Stimulated activated naive B cell treated with anti-CD40 and anti-IgM and Interleukin-4, amounts not matched to agents 10 μg/mL and 1 μg/mL and 100 μg/mL, for 72 hours (primary cell): ENCODE results near the gene NRXN3.

Experiments
- ATAC-seq, 2 donors: fragments of 150-1000 bp; cut with Tn5 transposase; replicated peaks; 2 replicates each; pipeline ENCODE4 v1.10.0; 2021; ENCODE audit warnings: moderate library complexity in 1 of 2
- DNase-seq: peaks from one replicate; pipeline ENCODE4 v3.0.0; 2021
- H3K27ac Mint-ChIP-seq: one replicate; pipeline ENCODE4 v1.8.0; 2022; ENCODE audit warnings: mild to moderate bottlenecking, mixed read lengths
- H3K27me3 Mint-ChIP-seq, 2 donors: one replicate each; pipeline ENCODE4 v1.8.0; 2022; ENCODE audit warnings: mixed read lengths in 2 of 2
- H3K36me3 Mint-ChIP-seq, 2 donors: one replicate each; pipeline ENCODE4 v1.8.0; 2022; ENCODE audit warnings: mixed read lengths in 2 of 2, mild to moderate bottlenecking in 1 of 2
- H3K4me1 Mint-ChIP-seq, 2 donors: one replicate each; pipeline ENCODE4 v1.8.0; 2022; ENCODE audit warnings: mixed read lengths in 2 of 2, mild to moderate bottlenecking in 1 of 2
- H3K4me3 Mint-ChIP-seq, 2 donors: one replicate each; pipeline ENCODE4 v1.8.0; 2022; ENCODE audit warnings: mild to moderate bottlenecking in 2 of 2, mixed read lengths in 2 of 2, moderate library complexity in 1 of 2
- H3K9me3 Mint-ChIP-seq, 2 donors: one replicate each; pipeline ENCODE4 v1.8.0; 2022; ENCODE audit warnings: mixed read lengths in 2 of 2, mild to moderate bottlenecking in 1 of 2

The NRXN3 gene

DNA sequence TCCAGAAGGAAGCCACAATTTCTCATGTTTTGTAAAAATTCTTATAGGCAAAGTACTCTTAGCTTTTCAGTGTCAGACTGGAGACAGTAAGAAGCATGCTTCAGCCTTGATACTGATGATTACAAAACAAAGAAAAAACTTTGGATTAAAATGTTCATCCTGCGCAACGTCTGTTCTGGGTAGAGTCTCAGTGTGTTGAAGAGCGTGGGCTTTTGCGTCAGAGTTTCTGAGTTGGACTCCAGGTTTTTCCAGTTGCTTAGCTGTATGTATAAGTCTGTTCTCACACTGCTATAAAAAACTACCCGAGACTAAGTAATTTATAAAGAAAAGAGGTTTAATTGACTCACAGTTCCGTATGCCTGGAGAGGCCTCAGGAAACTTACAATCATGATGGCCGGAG, 1533.0 kb downstream of the NRXN3 start:
- Mint-ChIP-seq H3K36me3 (no peaks in the 10 kb centered on the region), H3K27ac (no peak overlapping the region), H3K27me3 (no peaks in the 10 kb centered on the region), H3K4me1 (no peaks in the 10 kb centered on the region), H3K4me3 (no peak overlapping the region), H3K9me3 (peaks cover 0 to 4% of the 10 kb centered on the region in 2 donors)
- DNase-seq = no peak
- no peak for ATAC-seq

DNA sequence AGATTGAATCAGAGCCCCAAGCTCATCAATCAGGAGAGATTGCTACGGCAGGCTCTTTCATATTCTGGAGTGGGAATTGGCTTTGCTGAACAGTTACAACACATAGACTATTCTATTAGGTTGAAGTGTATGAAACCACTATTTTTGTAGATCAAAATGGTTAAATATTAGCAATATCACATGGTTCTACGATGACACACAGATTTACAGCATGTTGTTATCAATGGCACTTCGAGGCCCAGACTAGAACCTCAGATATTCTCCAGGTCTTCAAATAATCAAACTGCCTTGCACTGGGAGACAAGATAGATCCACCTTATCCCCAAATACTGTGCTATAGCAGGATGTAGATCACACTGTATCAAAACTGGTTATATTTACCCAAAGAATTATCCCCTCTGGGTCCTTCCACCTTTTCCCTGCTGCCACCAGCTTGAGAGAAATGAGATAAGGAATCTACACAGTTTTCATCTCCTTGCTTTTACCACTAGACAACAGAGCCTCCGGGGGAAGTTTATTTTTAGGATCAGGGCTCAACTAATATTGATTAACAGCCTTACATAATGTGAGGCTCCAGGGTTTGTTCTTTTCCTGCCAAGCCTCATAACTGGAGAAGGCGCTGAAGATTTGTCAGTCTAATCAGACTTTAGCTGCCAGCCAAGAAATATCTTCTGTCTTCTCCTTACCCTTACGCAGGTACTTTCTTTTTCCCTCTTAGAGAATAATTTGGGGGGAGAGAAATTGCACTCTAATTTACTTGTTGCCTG, 1534.1 kb downstream of the NRXN3 start:
- Mint-ChIP-seq H3K27me3 (no peaks in the 10 kb centered on the region), H3K36me3 (no peaks in the 10 kb centered on the region), H3K27ac (no peak overlapping the region), H3K4me3 (no peak overlapping the region), H3K9me3 (peaks cover 0 to 4% of the 10 kb centered on the region in 2 donors), H3K4me1 (no peaks in the 10 kb centered on the region)
- ATAC-seq (no peak), DNase-seq (no peak)

DNA sequence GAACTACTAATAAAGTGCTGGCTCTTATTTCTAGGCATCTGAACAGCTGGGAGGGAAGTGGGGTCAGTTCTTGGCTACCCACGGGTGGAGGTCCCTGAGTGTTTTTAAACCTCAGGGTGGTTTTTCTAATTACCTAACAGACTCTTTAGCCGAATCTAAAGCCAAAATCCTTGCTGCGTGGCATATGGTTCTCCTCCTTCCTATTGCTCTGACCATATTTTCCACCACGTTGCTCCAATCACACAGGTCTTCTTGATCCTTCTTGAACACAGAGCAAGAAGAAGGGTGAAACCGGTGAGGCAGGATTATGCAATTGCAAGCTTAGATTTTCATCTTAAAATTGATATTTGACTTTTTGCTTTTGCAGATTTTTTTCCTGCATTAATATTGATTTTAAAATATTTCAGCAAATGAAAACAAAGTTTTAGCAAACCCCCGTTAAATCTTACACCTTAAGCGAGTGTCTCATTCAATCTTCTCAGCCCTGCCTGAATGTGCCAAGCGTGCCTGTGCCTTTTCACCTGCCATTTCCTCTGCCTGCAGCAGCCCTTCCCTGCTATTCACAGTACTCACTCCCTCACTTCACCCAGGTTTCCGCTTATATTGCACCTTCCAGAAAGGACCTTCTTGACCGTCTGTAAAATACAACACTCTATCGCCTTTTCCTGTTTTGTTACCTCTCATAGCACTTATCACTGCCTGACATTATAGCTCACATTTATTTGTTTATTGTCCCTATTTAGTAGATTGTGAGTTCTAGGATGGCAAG, 1535.1 kb downstream of the NRXN3 start:
- DNase-seq = no peak
- no peaks in the 10 kb centered on the region for H3K4me1 Mint-ChIP-seq
- no peak overlapping the region for H3K27ac Mint-ChIP-seq
- H3K4me3 Mint-ChIP-seq = no peak overlapping the region
- no peaks in the 10 kb centered on the region for H3K36me3 Mint-ChIP-seq
- peaks cover 0 to 4% of the 10 kb centered on the region in 2 donors for H3K9me3 Mint-ChIP-seq
- H3K27me3 Mint-ChIP-seq = no peaks in the 10 kb centered on the region
- ATAC-seq = no peak

DNA sequence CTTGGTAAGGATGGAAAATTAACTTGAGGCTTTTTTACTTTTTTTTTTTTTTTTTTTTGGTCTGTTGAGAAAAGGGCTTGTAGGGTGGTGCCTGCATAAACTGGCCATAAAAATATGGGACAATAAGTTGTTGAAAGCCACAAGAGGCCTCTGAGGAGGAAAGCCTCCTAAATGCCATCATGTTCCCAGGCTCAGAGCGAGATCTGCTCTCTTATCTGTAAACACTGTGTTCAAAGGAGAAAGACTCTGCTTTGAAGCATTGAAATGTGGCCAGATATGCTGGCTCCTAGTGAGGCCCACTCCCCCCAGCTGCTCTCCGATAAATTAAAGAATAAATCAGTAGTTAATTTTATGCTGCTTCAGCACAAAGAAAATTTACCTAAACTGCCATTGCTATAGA, 1536.2 kb downstream of the NRXN3 start:
- H3K4me1 Mint-ChIP-seq = no peaks in the 10 kb centered on the region
- H3K36me3 Mint-ChIP-seq = no peaks in the 10 kb centered on the region
- H3K27ac Mint-ChIP-seq = no peak overlapping the region
- no peak for ATAC-seq
- H3K4me3 Mint-ChIP-seq = no peak overlapping the region
- H3K27me3 Mint-ChIP-seq = no peaks in the 10 kb centered on the region
- peaks cover 0 to 4% of the 10 kb centered on the region in 2 donors for H3K9me3 Mint-ChIP-seq
- DNase-seq = no peak

DNA sequence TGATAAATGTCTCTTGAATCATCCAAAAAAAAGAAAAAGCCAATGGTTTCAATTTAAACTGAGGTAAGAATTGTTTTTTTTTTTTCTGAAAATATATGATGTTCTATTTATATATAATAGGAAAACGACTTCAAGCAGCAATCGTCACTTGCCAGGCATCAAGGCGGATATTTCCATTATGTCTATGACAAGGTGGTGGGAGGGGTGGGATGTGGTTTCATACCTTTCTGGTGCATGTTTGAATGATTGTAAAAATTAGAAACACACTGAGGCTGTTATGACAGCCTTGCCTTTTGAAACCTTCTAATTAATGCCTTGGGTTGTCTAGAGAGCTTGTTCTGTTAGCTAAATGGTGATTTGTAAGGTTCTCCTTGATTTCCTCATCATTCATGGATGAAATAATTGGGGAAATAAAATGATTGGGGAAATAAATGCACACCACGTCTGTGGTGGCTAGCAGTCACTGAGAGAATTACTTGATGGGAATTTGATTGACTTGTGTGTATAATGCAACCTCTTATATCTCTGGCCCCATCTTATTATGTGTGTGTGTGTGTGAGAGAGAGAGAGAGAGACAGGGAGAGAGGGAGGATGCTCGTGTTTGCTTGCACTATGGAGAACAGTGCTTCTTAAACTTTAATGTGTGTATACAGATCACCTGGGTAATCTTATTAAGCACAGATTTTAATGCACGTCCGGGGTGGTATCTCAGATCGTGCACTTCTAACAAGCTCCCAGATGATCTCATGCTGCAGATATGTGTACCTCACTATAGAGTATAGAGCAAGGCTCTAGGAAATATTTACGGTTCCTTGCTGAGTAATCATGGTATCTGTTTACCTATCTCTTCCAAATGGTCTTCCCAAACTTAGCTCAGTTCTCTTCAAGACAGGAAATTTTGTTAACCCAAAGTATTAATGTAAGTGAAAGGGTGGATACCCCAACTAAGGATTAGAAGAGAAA, 1538.5 kb downstream of the NRXN3 start:
- Mint-ChIP-seq H3K27ac (no peak overlapping the region), H3K4me3 (no peak overlapping the region)

DNA sequence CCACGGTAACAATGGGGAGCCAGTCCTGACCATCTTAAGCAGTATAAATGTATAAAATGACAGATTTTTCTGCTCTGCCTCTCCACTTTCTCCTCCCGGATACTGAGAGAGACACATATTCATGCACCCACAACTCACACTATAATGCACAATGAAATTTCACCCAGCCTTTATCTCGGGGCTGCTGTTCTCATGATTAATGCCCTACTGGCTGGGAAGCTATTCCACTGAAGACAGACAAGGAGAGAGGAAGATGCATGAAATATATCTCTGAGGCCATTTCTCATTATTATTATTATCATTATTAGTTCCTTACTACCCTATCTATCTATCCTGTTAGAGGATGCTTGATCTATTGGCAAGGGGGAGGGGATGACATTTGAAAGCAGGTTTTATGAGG, 1539.4 kb downstream of the NRXN3 start:
- ATAC-seq (no peak), DNase-seq (no peak)
- Mint-ChIP-seq H3K27ac (no peak overlapping the region), H3K36me3 (no peaks in the 10 kb centered on the region), H3K9me3 (peaks cover 0 to 4% of the 10 kb centered on the region in 2 donors), H3K4me3 (no peak overlapping the region), H3K4me1 (no peaks in the 10 kb centered on the region), H3K27me3 (no peaks in the 10 kb centered on the region)

More for the DNA sequence above, 1538.5 kb downstream of the NRXN3 start:
- H3K9me3 Mint-ChIP-seq = peaks cover 0 to 4% of the 10 kb centered on the region in 2 donors
- H3K36me3 Mint-ChIP-seq = no peaks in the 10 kb centered on the region
- DNase-seq = no peak
- no peaks in the 10 kb centered on the region for H3K4me1 Mint-ChIP-seq
- no peaks in the 10 kb centered on the region for H3K27me3 Mint-ChIP-seq
- ATAC-seq = no peak

DNA sequence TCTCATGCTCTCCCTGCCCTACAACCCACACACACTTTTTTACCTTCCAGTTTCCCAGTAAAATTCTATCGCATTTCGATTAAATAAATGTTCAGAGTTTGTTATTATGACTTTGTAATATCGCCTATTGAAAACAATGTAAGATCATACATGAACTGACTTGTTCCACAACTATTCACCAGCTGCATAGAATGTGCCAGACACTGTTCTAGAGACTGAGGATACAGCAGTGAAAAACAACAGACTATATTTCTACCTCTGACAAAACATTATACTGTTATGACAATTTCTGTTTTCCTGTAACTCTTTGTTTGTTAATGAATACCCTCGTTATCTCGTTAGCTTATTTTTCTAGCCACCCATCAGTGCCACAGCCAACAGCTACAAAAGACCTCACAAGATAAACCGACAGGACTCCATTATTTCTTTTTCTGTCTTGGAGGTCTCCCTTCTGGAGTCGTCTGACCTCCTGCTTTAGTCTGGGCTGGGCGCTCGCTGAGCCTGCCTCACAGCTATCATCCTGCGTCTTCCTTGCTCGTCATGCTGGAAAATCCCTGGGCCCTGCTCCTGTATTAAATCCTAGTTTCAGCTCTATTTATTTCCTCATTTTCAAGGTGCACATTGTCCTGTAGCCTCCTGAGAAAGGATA, 1542.3 kb downstream of the NRXN3 start:
- H3K4me1 Mint-ChIP-seq = no peaks in the 10 kb centered on the region
- DNase-seq (no peak), ATAC-seq (no peak)
- H3K36me3 Mint-ChIP-seq = no peaks in the 10 kb centered on the region
- no peak overlapping the region for H3K4me3 Mint-ChIP-seq
- H3K27me3 Mint-ChIP-seq = no peaks in the 10 kb centered on the region
- no peak overlapping the region for H3K27ac Mint-ChIP-seq
- no peaks in the 10 kb centered on the region for H3K9me3 Mint-ChIP-seq

DNA sequence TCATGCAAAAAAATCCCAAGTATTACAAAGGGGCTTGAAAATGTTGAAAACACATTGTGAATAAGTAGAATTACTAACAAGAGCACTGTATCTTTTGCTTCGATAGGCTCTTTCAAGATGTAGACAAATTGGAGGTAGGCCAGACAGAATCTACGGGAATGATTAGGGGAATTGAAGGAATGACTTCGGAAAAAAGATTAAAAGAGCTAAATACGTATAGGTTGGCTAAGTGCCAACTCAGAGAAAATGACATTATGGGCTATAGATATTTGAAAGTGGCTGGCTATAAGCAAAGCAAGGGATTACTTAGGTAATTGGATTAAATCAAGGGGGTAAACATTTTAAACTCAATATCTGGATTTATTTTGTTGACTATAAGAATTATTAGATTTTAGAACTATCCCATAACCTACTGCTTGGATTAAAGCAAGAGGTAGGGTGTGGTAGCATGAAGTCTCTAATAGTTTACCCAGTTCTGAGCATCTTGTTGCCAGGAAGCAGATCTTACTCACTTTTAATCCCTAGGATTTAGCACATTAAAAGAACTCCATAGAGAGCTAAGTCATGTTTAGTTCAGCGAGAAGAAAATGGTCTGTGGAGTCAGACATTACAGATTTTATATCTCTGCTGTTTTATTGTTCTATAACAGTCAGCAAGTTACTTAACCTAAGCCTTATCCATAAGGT, 1551.4 kb downstream of the NRXN3 start:
- Mint-ChIP-seq H3K27ac (no peak overlapping the region), H3K4me1 (no peaks in the 10 kb centered on the region)

DNA sequence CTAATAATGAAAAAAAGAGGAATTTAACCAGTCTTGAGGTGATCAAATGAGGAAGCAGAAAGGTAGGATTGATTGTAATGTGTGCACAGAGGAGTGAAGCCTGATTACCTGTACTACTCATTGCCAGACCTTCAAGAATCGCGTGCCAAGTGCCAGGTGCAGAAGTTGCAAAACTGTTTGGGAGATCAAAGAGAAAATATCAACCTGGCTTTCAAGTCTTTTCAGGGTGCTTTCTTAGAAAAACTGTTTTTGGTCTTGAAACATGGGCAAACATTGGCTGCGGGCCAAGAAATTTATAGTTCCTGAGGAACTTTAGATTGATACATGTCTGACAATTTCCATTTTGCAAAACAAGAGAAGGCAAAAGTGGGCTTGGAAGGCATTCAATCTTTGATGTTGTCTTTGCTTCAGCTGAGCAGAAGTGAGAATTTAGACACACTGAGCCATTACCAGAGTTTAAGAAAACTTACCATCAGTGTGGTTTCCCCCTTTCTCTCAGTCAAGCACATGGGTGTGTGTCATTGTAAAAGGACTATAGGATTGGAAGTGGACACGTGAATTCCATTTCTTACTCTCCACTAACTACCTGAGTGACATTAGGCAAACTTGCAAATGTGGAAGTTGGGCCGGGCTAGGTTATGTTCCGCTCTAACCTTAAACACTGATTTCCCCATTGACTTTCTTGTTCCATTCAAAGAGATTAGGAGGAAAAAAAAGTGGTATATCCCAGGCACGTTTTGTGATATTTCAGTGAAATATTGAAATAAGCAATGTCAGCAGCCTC, 1555.0 kb downstream of the NRXN3 start:
- H3K4me3 Mint-ChIP-seq = no peak overlapping the region
- no peaks in the 10 kb centered on the region for H3K4me1 Mint-ChIP-seq
- H3K27me3 Mint-ChIP-seq = no peaks in the 10 kb centered on the region
- no peak for DNase-seq
- no peaks in the 10 kb centered on the region for H3K36me3 Mint-ChIP-seq
- no peak for ATAC-seq
- H3K9me3 Mint-ChIP-seq = peaks cover 0 to 3% of the 10 kb centered on the region in 2 donors
- no peak overlapping the region for H3K27ac Mint-ChIP-seq

More for the DNA sequence above, 1551.4 kb downstream of the NRXN3 start:
- Mint-ChIP-seq H3K9me3 (peaks cover 0 to 3% of the 10 kb centered on the region in 2 donors), H3K4me3 (no peak overlapping the region), H3K27me3 (no peaks in the 10 kb centered on the region), H3K36me3 (no peaks in the 10 kb centered on the region)
- DNase-seq (no peak), ATAC-seq (no peak)

DNA sequence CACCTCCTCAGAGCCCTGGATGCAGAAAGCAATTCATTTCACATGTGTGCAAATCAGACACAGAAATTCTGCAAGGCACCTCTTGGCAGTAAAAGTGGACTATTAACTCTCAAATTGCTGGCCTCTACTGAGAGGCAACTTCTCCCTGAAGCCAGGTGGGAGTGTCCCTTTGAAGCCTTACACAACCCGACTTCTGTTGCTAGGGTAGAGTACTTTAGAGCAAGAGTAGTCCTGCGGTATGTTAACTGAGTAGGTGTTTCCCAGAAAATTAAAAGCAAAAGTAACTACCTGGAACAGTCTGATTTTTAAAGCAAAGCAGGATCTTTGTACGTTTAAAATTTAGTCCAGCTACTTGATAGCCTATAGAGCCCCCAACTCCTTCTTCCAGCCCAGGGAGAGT, 1557.7 kb downstream of the NRXN3 start:
- no peak for ATAC-seq
- H3K4me3 Mint-ChIP-seq = no peak overlapping the region
- peaks cover 0 to 4% of the 10 kb centered on the region in 2 donors for H3K9me3 Mint-ChIP-seq
- no peaks in the 10 kb centered on the region for H3K36me3 Mint-ChIP-seq
- no peaks in the 10 kb centered on the region for H3K27me3 Mint-ChIP-seq
- no peak overlapping the region for H3K27ac Mint-ChIP-seq
- H3K4me1 Mint-ChIP-seq = no peaks in the 10 kb centered on the region
- no peak for DNase-seq

DNA sequence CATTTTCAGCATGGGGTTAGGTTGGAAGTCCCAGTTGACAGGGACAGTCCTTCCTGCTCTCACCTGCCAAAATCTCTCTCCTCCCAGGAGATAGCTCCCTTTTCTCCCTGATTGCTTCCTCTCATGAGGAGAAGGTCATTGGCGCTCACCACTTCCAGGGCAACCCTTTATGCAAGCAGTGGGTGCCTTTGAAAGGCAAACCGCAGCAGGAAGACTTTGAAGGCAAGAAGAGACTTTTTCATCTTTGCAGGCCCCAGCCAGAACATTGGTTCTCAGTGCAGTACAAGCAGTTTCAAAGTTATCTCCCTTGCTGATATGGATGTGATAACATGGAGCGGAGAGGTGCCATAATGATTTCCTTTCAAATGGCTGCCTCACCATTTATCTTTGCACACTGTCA, 1558.2 kb downstream of the NRXN3 start:
- H3K4me1 Mint-ChIP-seq = no peaks in the 10 kb centered on the region
- ATAC-seq (no peak), DNase-seq (no peak)
- no peaks in the 10 kb centered on the region for H3K27me3 Mint-ChIP-seq
- H3K9me3 Mint-ChIP-seq = peaks cover 0 to 4% of the 10 kb centered on the region in 2 donors
- no peak overlapping the region for H3K4me3 Mint-ChIP-seq
- no peak overlapping the region for H3K27ac Mint-ChIP-seq
- H3K36me3 Mint-ChIP-seq = no peaks in the 10 kb centered on the region

DNA sequence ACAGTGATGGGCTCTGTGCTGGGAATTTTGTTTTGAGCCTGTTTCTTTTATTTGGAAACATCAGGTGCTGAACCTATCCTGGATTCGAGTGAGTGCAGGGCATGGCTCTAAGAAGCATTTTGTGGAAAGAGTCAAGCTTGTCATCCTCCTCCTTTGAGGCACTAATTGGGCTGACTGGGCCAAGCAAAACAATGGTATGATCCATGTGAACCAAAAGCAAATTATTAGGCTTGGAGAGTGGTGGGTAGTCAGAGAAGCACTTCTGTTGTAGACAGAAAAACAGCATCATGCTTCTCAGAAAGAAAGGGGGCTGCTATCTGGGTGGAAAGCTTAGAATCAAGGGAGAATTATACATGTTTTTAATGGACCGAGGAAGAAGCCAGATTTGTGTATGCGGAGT, 1559.6 kb downstream of the NRXN3 start:
- Mint-ChIP-seq H3K27ac (no peak overlapping the region), H3K36me3 (no peaks in the 10 kb centered on the region), H3K9me3 (peaks cover 0 to 3% of the 10 kb centered on the region in 2 donors), H3K4me1 (no peaks in the 10 kb centered on the region), H3K27me3 (no peaks in the 10 kb centered on the region), H3K4me3 (no peak overlapping the region)
- no peak for DNase-seq
- ATAC-seq = no peak

DNA sequence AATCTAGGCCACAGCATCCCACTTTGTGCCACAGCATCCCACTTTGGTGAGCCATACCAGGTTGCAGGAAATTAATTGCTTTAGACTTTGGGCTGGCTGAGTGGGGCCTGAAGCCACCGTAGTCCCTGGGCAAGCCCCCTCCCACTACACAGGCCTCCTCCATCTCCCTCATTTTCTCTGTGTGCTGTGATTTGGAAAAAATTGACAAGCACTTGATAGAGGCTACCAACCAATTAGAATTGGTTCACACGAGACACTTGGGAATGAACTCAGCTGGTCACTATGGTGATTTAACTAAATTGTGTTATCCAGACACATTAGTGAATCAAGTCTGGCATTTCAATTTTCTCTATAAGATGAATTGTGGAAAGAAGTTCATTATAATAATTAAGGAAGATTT, 1560.0 kb downstream of the NRXN3 start:
- no peaks in the 10 kb centered on the region for H3K36me3 Mint-ChIP-seq
- no peak overlapping the region for H3K4me3 Mint-ChIP-seq
- H3K27me3 Mint-ChIP-seq = no peaks in the 10 kb centered on the region
- H3K4me1 Mint-ChIP-seq = no peaks in the 10 kb centered on the region
- DNase-seq = no peak
- H3K27ac Mint-ChIP-seq = no peak overlapping the region
- no peak for ATAC-seq
- H3K9me3 Mint-ChIP-seq = peaks cover 0 to 1% of the 10 kb centered on the region in 2 donors
